Measurements from ENCODE around the gene HRCT1. TPM values are rescaled to one million over a fixed set of nuclear protein-coding genes. Genes with fewer than 3 reads are reported as not detected.
A peak's percentile ranks its signal among the peaks of the same experiment; 100 is the strongest.

HRCT1 gene
- polyA plus RNA-seq, 3 donors = not detected

DNA sequence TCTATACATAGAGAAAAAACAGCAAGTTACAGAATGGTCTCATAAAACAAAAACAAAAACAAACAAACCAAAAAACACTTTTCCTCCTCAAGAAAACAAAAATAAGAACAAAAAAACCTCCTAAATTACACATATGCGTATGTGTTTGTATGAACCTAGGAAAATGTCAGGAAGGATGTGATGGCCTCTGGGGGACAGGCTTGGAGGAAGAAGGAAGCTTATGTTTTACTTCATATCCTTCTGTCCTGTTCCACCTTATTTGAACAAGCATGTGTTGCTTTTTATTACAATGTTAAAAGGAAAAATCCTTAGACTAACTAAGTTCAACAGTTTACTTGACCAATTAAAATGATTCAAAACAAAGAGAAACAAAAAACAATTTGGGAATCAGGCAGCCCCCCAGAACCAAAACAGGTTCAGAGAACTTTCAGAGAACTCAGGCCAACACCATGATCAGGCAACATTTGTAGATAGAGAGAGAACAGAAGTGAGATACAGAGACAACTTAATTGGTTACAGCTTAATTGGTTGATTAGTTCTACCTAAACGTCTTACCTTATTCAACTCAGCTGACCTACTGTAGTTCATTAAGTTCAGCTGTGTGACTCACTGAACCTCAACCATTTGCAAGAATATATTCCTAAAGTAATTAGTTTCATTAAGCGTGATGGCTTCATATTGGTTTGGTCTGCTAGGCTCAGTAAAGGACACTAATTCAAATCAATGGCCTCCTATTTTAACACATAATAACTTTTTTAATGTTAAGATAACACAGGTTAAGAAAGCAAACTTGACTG is 13.4 kb downstream of the HRCT1 start:
- peak overlapping the region in 1 of 2 donors; percentile 23 for H3K27ac ChIP-seq (ENCODE audit: low read depth in 1 of 2, low read length in 2 of 2)
- WGBS (ENCODE audit: insufficient coverage) = no CpG with 5 or more reads among the region's 3 CpGs
- H3K9me3 Mint-ChIP-seq = no peaks in the 10 kb centered on the region

DNA sequence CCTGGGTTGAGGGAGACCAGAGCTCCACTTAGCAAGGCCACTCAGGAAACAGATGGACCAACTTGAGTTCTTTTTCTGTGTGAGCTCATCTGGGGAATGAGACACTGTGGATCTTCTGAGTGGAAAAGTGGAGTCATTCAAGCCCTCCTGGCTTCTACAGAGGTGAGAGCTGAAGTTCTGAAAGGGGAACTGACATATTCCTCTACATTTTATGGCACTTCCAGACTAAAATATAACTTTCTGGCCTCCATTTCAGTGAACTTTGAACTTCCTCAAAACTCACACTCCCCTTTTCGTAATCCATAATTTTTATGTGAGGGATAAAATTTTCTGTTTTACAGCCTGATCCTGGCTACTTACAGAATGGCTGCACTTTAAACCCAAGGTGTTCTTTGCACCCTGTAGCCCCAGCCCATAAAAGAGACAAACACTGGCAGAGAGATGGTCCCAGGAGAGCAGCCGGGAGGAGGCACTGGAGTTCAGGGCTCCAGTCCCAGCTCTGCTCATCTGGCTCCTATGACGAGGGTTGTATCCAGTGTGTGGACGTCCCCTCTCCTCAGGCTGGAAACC is 14.1 kb downstream of the HRCT1 start:
- no peaks in the 10 kb centered on the region for H3K36me3 ChIP-seq (replicated peaks in 1 of 2; ENCODE audit: control insufficient read depth in 1 of 2, insufficient read depth in 2 of 2, low read length in 2 of 2)
- H3K27ac ChIP-seq (ENCODE audit: low read depth in 1 of 2, low read length in 2 of 2) = peak overlapping the region in 1 of 2 donors; percentile 23
- WGBS (ENCODE audit: insufficient coverage) = 97% methylated on average over 3 of the region's 4 CpGs
- Mint-ChIP-seq H3K27me3 (ENCODE audit: low read depth in 3 of 3) (no peaks in the 10 kb centered on the region), H3K9me3 (no peaks in the 10 kb centered on the region), H3K27ac (peak overlapping the region in 2 of 7 donors; percentile 26 to 57), H3K36me3 (no peaks in the 10 kb centered on the region), H3K4me1 (peaks cover 15% of the 10 kb centered on the region), H3K4me3 (no peak overlapping the region)
- H3K4me1 ChIP-seq (ENCODE audit: control insufficient read depth in 1 of 2, insufficient read depth in 2 of 2, low read length in 2 of 2) = peaks cover 6 to 7% of the 10 kb centered on the region in 2 donors
- H3K9me3 ChIP-seq (replicated peaks in 1 of 2; ENCODE audit: control insufficient read depth in 1 of 2, insufficient read depth in 1 of 2, low read length in 2 of 2) = no peaks in the 10 kb centered on the region
- H3K4me3 ChIP-seq (replicated peaks in 1 of 3; ENCODE audit: low read depth in 2 of 3, low read length in 3 of 3) = no peak overlapping the region
- H3K79me2 ChIP-seq (ENCODE audit: insufficient read depth, low read length) = no peaks in the 10 kb centered on the region
- intact Hi-C loops (cut with micrococcal nuclease) = no loop called here
- no peak overlapping the region for H3K4me2 ChIP-seq (replicated peaks; ENCODE audit: extremely low read depth, low read length, poor library complexity, severe bottlenecking)
- H2AFZ ChIP-seq (ENCODE audit: insufficient read depth, low read depth, low read length, poor library complexity, severe bottlenecking) = peak overlapping the region; percentile 65
- H3K27me3 ChIP-seq (ENCODE audit: control insufficient read depth in 2 of 2, insufficient read depth in 2 of 2, low read length in 2 of 2) = no peaks in the 10 kb centered on the region
- TF ChIP-seq, protein P1, sequence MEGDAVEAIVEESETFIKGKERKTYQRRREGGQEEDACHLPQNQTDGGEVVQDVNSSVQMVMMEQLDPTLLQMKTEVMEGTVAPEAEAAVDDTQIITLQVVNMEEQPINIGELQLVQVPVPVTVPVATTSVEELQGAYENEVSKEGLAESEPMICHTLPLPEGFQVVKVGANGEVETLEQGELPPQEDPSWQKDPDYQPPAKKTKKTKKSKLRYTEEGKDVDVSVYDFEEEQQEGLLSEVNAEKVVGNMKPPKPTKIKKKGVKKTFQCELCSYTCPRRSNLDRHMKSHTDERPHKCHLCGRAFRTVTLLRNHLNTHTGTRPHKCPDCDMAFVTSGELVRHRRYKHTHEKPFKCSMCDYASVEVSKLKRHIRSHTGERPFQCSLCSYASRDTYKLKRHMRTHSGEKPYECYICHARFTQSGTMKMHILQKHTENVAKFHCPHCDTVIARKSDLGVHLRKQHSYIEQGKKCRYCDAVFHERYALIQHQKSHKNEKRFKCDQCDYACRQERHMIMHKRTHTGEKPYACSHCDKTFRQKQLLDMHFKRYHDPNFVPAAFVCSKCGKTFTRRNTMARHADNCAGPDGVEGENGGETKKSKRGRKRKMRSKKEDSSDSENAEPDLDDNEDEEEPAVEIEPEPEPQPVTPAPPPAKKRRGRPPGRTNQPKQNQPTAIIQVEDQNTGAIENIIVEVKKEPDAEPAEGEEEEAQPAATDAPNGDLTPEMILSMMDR (IDR thresholded peaks at IDR 0.05) = no peak
- no peak for DNase-seq
- H3K9ac ChIP-seq (ENCODE audit: insufficient read depth, low read length, poor library complexity, severe bottlenecking) = no peak overlapping the region
- H4K20me1 ChIP-seq (ENCODE audit: insufficient read depth, low read length) = no peaks in the 10 kb centered on the region

More for the DNA sequence above, 13.4 kb downstream of the HRCT1 start:
- Histone ChIP-seq H3K9me3 (replicated peaks in 1 of 2; ENCODE audit: control insufficient read depth in 1 of 2, insufficient read depth in 1 of 2, low read length in 2 of 2) (no peaks in the 10 kb centered on the region), H3K27me3 (ENCODE audit: control insufficient read depth in 2 of 2, insufficient read depth in 2 of 2, low read length in 2 of 2) (no peaks in the 10 kb centered on the region), H3K4me3 (replicated peaks in 1 of 3; ENCODE audit: low read depth in 2 of 3, low read length in 3 of 3) (no peak overlapping the region), H3K79me2 (ENCODE audit: insufficient read depth, low read length) (no peaks in the 10 kb centered on the region), H3K4me1 (ENCODE audit: control insufficient read depth in 1 of 2, insufficient read depth in 2 of 2, low read length in 2 of 2) (peaks cover 6 to 7% of the 10 kb centered on the region in 2 donors), H4K20me1 (ENCODE audit: insufficient read depth, low read length) (no peaks in the 10 kb centered on the region), H2AFZ (ENCODE audit: insufficient read depth, low read depth, low read length, poor library complexity, severe bottlenecking) (no peak overlapping the region), H3K9ac (ENCODE audit: insufficient read depth, low read length, poor library complexity, severe bottlenecking) (no peak overlapping the region), H3K4me2 (replicated peaks; ENCODE audit: extremely low read depth, low read length, poor library complexity, severe bottlenecking) (no peak overlapping the region), H3K36me3 (replicated peaks in 1 of 2; ENCODE audit: control insufficient read depth in 1 of 2, insufficient read depth in 2 of 2, low read length in 2 of 2) (no peaks in the 10 kb centered on the region)
- Mint-ChIP-seq H3K4me1 (peaks cover 15% of the 10 kb centered on the region), H3K27ac (peak overlapping the region in 1 of 7 donors; percentile 26), H3K27me3 (ENCODE audit: low read depth in 3 of 3) (no peaks in the 10 kb centered on the region), H3K4me3 (no peak overlapping the region), H3K36me3 (no peaks in the 10 kb centered on the region)
- no peak for DNase-seq
- TF ChIP-seq, protein P1 (IDR thresholded peaks at IDR 0.05) = no peak
- intact Hi-C loops (cut with micrococcal nuclease) = loop anchor here in 1 of 2 donors (10.0 kb wide), 1 partner anchor 65 kb away; no protein-coding TSS in a partner anchor

All from CD14-positive monocyte (primary cell).